HepG2 (cell line): Measurements from ENCODE around the gene BLOC1S4. TPM values are rescaled to one million over a fixed set of nuclear protein-coding genes. Genes with fewer than 3 reads are reported as not detected.

Source experiments
- CHD4 ChIP-seq: fragments of 200-600 bp; sonication (generic); IDR thresholded peaks from 2 replicates; pipeline ENCODE4 v1.7.0; 2017; ENCODE audit warnings: mild to moderate bottlenecking, low read length, borderline replicate concordance
- DNMT1 ChIP-seq: sonication (generic); formaldehyde crosslinking; IDR thresholded peaks from 2 replicates; pipeline ENCODE4 v1.5.1; 2020; ENCODE audit warnings: mild to moderate bottlenecking, missing genetic modification reagents
- HNF4G ChIP-seq, 2 experiments: sonication (generic) in 1 of 2; formaldehyde crosslinking in 1 of 2; IDR thresholded peaks; 2 replicates each; pipeline versions ENCODE4 v1.4.0 to v1.6.1; 2011 to 2020; ENCODE audit warnings: borderline replicate concordance in 2 of 2, low read depth in 2 of 2, mild to moderate bottlenecking in 2 of 2, low read length in 1 of 2, missing genetic modification reagents in 1 of 2, moderate library complexity in 1 of 2
- JARID2 ChIP-seq: sonication (generic); formaldehyde crosslinking; IDR thresholded peaks from 2 replicates; pipeline ENCODE4 v1.8.1; 2023; ENCODE audit warnings: missing genetic modification reagents, inconsistent platforms; ENCODE audit not compliant: insufficient replicate concordance
- KDM2A ChIP-seq: sonication (generic); formaldehyde crosslinking; IDR thresholded peaks from 2 replicates; pipeline ENCODE4 v1.4.0; 2020; ENCODE audit warnings: low read depth, missing genetic modification reagents, borderline replicate concordance
- NR2C2 ChIP-seq: sonication (generic); formaldehyde crosslinking; IDR thresholded peaks from 2 replicates; pipeline ENCODE4 v1.4.0; 2020; ENCODE audit warnings: missing genetic modification reagents, mild to moderate bottlenecking, moderate library complexity, borderline replicate concordance
- REXO4 ChIP-seq: sonication (generic); formaldehyde crosslinking; IDR thresholded peaks from 2 replicates; pipeline ENCODE4 v1.8.0; 2022; ENCODE audit warnings: missing genetic modification reagents, mild to moderate bottlenecking, borderline replicate concordance
- SRY ChIP-seq: sonication (generic); formaldehyde crosslinking; IDR thresholded peaks from 2 replicates; pipeline ENCODE4 v1.8.0; 2022; ENCODE audit warnings: mild to moderate bottlenecking, missing genetic modification reagents
- TCF7L2 ChIP-seq: IDR thresholded peaks from 2 replicates; pipeline ENCODE4 v1.6.1; 2011; ENCODE audit warnings: mild to moderate bottlenecking, low read depth, low read length, moderate library complexity
- THRA ChIP-seq: sonication (generic); formaldehyde crosslinking; IDR thresholded peaks from 2 replicates; pipeline ENCODE4 v1.4.0; 2020; ENCODE audit warnings: missing genetic modification reagents, borderline replicate concordance
- USF2 ChIP-seq, 2 experiments: sonication (generic) in 1 of 2; formaldehyde crosslinking in 1 of 2; IDR thresholded peaks; 2 replicates each; pipeline versions ENCODE4 v1.5.1 to v1.6.1; 2011 to 2020; ENCODE audit warnings: borderline replicate concordance in 1 of 2, low read depth in 1 of 2, low read length in 1 of 2, mild to moderate bottlenecking in 1 of 2, missing genetic modification reagents in 1 of 2, moderate library complexity in 1 of 2
- ZNF180 ChIP-seq: sonication (generic); formaldehyde crosslinking; IDR thresholded peaks from 2 replicates; pipeline ENCODE4 v1.4.0; 2020; ENCODE audit warnings: low read depth, missing genetic modification reagents, borderline replicate concordance
- ZNF263 ChIP-seq: sonication (generic); formaldehyde crosslinking; IDR thresholded peaks from 2 replicates; pipeline ENCODE4 v1.4.0; 2020; ENCODE audit warnings: missing genetic modification reagents
- ZSCAN22 ChIP-seq: sonication (generic); formaldehyde crosslinking; IDR thresholded peaks from 2 replicates; pipeline ENCODE4 v1.4.0; 2020; ENCODE audit warnings: mild to moderate bottlenecking, missing genetic modification reagents
- ZSCAN29 ChIP-seq: sonication (generic); formaldehyde crosslinking; conservative IDR thresholded peaks from 2 replicates; pipeline ENCODE4 v1.4.0; 2020; ENCODE audit warnings: mild to moderate bottlenecking, missing genetic modification reagents
- polyA plus RNA-seq, 8 experiments: library from polyadenylated mRNA; depleted of rRNA in 3 of 8; stranded (reverse) in 7 of 8; unstranded in 1 of 8; fragments of >200 nt; fragmentation: Illumina TruSeq in 4 of 8; extraction: Trizol in 4 of 8; gene quantifications; 2 replicates each; pipeline versions ENCODE4 v1.2.1 to v1.2.3, GENCODE V29; 2011 to 2016; ENCODE audit warnings: low read depth in 4 of 8, missing spikeins in 1 of 8, mixed read lengths in 1 of 8; ENCODE audit not compliant: insufficient read depth in 1 of 8
- total RNA-seq, 5 experiments: library from RNA; depleted of rRNA; stranded (reverse); fragments of >200 nt; fragmentation: Illumina TruSeq; extraction: Trizol; gene quantifications; 2 replicates each; pipeline ENCODE4 v1.2.3, GENCODE V29; 2016; ENCODE audit warnings: low read depth in 1 of 5
- TF ChIP-seq, protein P1 (sequence below): fragments of 450-650 bp; IDR thresholded peaks from 2 replicates; pipeline ENCODE4 v1.6.1; 2016
- TF ChIP-seq, protein P2 (sequence below): IDR thresholded peaks from 2 replicates; pipeline ENCODE4 v1.6.1; 2016; ENCODE audit warnings: low read depth, control low read depth
- TF ChIP-seq, protein P3 (sequence below): sonication (generic); formaldehyde crosslinking; IDR thresholded peaks from 2 replicates; pipeline ENCODE4 v1.5.1; 2020; ENCODE audit warnings: missing genetic modification reagents, mild to moderate bottlenecking, borderline replicate concordance

Gene BLOC1S4
- total and polyA plus RNA-seq, 2 of the 13 experiments (the other 11 are each of a cell fraction or from before 2014, with no cell fraction given): 15.5 to 20.9 TPM

- TF ChIP-seq, protein P1, sequence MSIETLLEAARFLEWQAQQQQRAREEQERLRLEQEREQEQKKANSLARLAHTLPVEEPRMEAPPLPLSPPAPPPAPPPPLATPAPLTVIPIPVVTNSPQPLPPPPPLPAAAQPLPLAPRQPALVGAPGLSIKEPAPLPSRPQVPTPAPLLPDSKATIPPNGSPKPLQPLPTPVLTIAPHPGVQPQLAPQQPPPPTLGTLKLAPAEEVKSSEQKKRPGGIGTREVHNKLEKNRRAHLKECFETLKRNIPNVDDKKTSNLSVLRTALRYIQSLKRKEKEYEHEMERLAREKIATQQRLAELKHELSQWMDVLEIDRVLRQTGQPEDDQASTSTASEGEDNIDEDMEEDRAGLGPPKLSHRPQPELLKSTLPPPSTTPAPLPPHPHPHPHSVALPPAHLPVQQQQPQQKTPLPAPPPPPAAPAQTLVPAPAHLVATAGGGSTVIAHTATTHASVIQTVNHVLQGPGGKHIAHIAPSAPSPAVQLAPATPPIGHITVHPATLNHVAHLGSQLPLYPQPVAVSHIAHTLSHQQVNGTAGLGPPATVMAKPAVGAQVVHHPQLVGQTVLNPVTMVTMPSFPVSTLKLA: no peak
- no peak for TF ChIP-seq USF2 (IDR thresholded peaks at IDR 0.05; ENCODE audit: low read depth, low read length)
- 0 out of 2 replicates have a peak, but pooled peaks have one; percentile 44 for TF ChIP-seq USF2 (CRISPR knock-in tag; IDR thresholded peaks at IDR 0.05; ENCODE audit: borderline replicate concordance)
- TF ChIP-seq, protein P2, sequence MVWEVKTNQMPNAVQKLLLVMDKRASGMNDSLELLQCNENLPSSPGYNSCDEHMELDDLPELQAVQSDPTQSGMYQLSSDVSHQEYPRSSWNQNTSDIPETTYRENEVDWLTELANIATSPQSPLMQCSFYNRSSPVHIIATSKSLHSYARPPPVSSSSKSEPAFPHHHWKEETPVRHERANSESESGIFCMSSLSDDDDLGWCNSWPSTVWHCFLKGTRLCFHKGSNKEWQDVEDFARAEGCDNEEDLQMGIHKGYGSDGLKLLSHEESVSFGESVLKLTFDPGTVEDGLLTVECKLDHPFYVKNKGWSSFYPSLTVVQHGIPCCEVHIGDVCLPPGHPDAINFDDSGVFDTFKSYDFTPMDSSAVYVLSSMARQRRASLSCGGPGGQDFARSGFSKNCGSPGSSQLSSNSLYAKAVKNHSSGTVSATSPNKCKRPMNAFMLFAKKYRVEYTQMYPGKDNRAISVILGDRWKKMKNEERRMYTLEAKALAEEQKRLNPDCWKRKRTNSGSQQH (CRISPR knock-in tag): no peak
- TF ChIP-seq DNMT1: no peak; the same call in 1 of the 2 replicates
- peak; percentile 69 for TF ChIP-seq KDM2A (CRISPR knock-in tag)
- no peak for TF ChIP-seq CHD4
- 0 out of 2 replicates have a peak, but pooled peaks have one; percentile 31 for TF ChIP-seq ZNF263
- no peak for TF ChIP-seq ZNF180
- TF ChIP-seq HNF4G (IDR thresholded peaks at IDR 0.05; ENCODE audit: borderline replicate concordance, low read depth, low read length): no peak
- no peak; the same call in 1 of the 2 replicates for TF ChIP-seq HNF4G (CRISPR knock-in tag; IDR thresholded peaks at IDR 0.05; ENCODE audit: borderline replicate concordance, low read depth)
- TF ChIP-seq ZSCAN29: no peak
- peak; percentile 93; the same call in 1 of the 2 replicates for TF ChIP-seq SRY (CRISPR knock-in tag)
- peak; percentile 79; the same call in 1 of the 2 replicates for TF ChIP-seq THRA (CRISPR knock-in tag)
- TF ChIP-seq TCF7L2: no peak
- TF ChIP-seq, protein P3, sequence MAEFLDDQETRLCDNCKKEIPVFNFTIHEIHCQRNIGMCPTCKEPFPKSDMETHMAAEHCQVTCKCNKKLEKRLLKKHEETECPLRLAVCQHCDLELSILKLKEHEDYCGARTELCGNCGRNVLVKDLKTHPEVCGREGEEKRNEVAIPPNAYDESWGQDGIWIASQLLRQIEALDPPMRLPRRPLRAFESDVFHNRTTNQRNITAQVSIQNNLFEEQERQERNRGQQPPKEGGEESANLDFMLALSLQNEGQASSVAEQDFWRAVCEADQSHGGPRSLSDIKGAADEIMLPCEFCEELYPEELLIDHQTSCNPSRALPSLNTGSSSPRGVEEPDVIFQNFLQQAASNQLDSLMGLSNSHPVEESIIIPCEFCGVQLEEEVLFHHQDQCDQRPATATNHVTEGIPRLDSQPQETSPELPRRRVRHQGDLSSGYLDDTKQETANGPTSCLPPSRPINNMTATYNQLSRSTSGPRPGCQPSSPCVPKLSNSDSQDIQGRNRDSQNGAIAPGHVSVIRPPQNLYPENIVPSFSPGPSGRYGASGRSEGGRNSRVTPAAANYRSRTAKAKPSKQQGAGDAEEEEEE: no peak
- peak; percentile 91; the same call in 1 of the 2 replicates for TF ChIP-seq REXO4 (CRISPR knock-in tag)
- TF ChIP-seq JARID2 (CRISPR knock-in tag): no peak
- TF ChIP-seq NR2C2 (CRISPR knock-in tag): peak; percentile 54
- no peak; the same call in 1 of the 2 replicates for TF ChIP-seq ZSCAN22
Measured at GRCh38 chr4:6673660-6674499, 42.1 kb upstream of the BLOC1S4 start (continued).
